GM12878 (cell line): ENCODE results near the gene TECTB. TPM values are rescaled to one million over a fixed set of nuclear protein-coding genes. Genes with fewer than 3 reads are reported as not detected.

Source experiments
- ATAC-seq: fragments of 200-7000 bp; cut with Tn5 transposase; 3 replicates; pipeline ENCODE4 v1.9.1; 2020; ENCODE audit warnings: mild to moderate bottlenecking, moderate library complexity
- BruUV-seq: library from RNA; stranded (reverse); fragments of 400-500 nt; replicated peaks from 2 replicates; lab custom pipeline; 2021; lab: Mats Ljungman, UMichigan
- CTCF ChIA-PET: fragments of 300-600 bp; sonication (Branson Sonifier 250); formaldehyde crosslinking; extraction: SDS; loops from one replicate; lab custom pipeline; 2021; ENCODE audit warnings: inconsistent platforms; lab: Yijun Ruan, JAX
- POLR2A ChIA-PET: fragments of 350-600 bp; formaldehyde crosslinking; extraction: SDS; loops from one replicate; lab custom pipeline; 2021; ENCODE audit warnings: inconsistent platforms; lab: Charles Lee
- RAD21 ChIA-PET: fragments of 300-600 bp; sonication (Branson Sonifier 250); formaldehyde crosslinking; loops from one replicate; lab custom pipeline; 2023; ENCODE audit warnings: antibody characterized with exemption; ENCODE audit not compliant: unreplicated experiment; lab: Charles Lee
- SMC1A ChIA-PET: fragments of 300-600 bp; sonication (Branson Sonifier 250); formaldehyde crosslinking; loops from one replicate; lab custom pipeline; 2023; ENCODE audit not compliant: unreplicated experiment, uncharacterized antibody; lab: Charles Lee
- DNase-seq: peaks from one replicate; pipeline ENCODE4 v3.0.0-alpha.2; 2011; ENCODE audit warnings: low read depth, low spot score
- FAIRE-seq: peaks from 3 replicates; lab custom pipeline; 2011; peaks lifted over from hg19 to GRCh38; lab: Jason Lieb, UNC
- H2AFZ ChIP-seq: 2 replicates; pipeline ENCODE4 v1.6.0; 2011; ENCODE audit warnings: low read depth, low read length, control low read depth; ENCODE audit not compliant: control insufficient read depth
- H3K27ac ChIP-seq: 2 replicates; pipeline ENCODE4 v1.5.1; 2011; ENCODE audit warnings: control low read depth; ENCODE audit not compliant: control insufficient read depth, insufficient read depth
- H3K27me3 ChIP-seq, 2 experiments: replicated peaks in 1 of 2; 2 replicates each; pipeline versions ENCODE4 v1.6.0 to v1.6.1; 2011; ENCODE audit warnings: low read length in 1 of 2; ENCODE audit not compliant: control insufficient read depth in 2 of 2, insufficient read depth in 2 of 2
- H3K36me3 ChIP-seq, 2 experiments: 2 replicates each; pipeline ENCODE4 v1.5.1; 2011; ENCODE audit warnings: low read length in 1 of 2; ENCODE audit not compliant: control insufficient read depth in 2 of 2, insufficient read depth in 2 of 2
- H3K4me1 ChIP-seq: 2 replicates; pipeline ENCODE4 v1.6.1; 2011; ENCODE audit warnings: mild to moderate bottlenecking, low read length, moderate library complexity, mixed read lengths; ENCODE audit not compliant: control insufficient read depth, insufficient read depth
- H3K4me2 ChIP-seq: 2 replicates; pipeline ENCODE4 v1.6.0; 2011; ENCODE audit warnings: control low read depth; ENCODE audit not compliant: control insufficient read depth, insufficient read depth
- H3K4me3 ChIP-seq: fragments of 200-600 bp; sonication (generic); 2 replicates; pipeline ENCODE4 v1.5.1; 2016
- H3K79me2 ChIP-seq: 2 replicates; pipeline ENCODE4 v1.6.0; 2011; ENCODE audit warnings: low read length; ENCODE audit not compliant: control insufficient read depth, insufficient read depth
- H3K9ac ChIP-seq: 2 replicates; pipeline ENCODE4 v1.8.0; 2011; ENCODE audit warnings: low read length, control low read depth, mixed read lengths; ENCODE audit not compliant: control insufficient read depth, insufficient read depth
- H3K9me3 ChIP-seq: replicated peaks from 3 replicates; pipeline ENCODE4 v1.5.1; 2011; ENCODE audit warnings: mild to moderate bottlenecking, low read length; ENCODE audit not compliant: control insufficient read depth, insufficient read depth
- H4K20me1 ChIP-seq: 2 replicates; pipeline ENCODE4 v1.6.0; 2011; ENCODE audit not compliant: control insufficient read depth, insufficient read depth
- ASH2L ChIP-seq: fragments of 300-600, 200-600 bp; sonication (generic); IDR thresholded peaks from 2 replicates; pipeline ENCODE4 v1.6.1; 2017; ENCODE audit warnings: low read depth, mild to moderate bottlenecking, borderline replicate concordance
- BACH1 ChIP-seq: fragments of 450-650 bp; IDR thresholded peaks from 2 replicates; pipeline ENCODE4 v1.6.1; 2017; ENCODE audit warnings: mild to moderate bottlenecking, borderline replicate concordance
- BRCA1 ChIP-seq: IDR thresholded peaks from 2 replicates; pipeline ENCODE4 v1.6.1; 2011; ENCODE audit warnings: low read depth, low read length, improper control_type of control experiment
- ETV6 ChIP-seq, 2 experiments: fragments of 450-650 bp in 1 of 2; IDR thresholded peaks in 1 of 2; conservative IDR thresholded peaks in 1 of 2; 2 replicates each; pipeline ENCODE4 v1.6.1; 2014; ENCODE audit warnings: antibody characterized with exemption in 1 of 2, borderline replicate concordance in 1 of 2, low read depth in 1 of 2, mild to moderate bottlenecking in 1 of 2, moderate library complexity in 1 of 2
- KAT2A ChIP-seq: conservative IDR thresholded peaks from 2 replicates; pipeline ENCODE4 v1.6.1; 2011; ENCODE audit warnings: low read depth, low read length; ENCODE audit not compliant: control insufficient read depth
- NFIC ChIP-seq: IDR thresholded peaks from 2 replicates; pipeline ENCODE4 v1.6.1; 2012; ENCODE audit warnings: low read depth, mild to moderate bottlenecking, inconsistent platforms, low read length, moderate library complexity
- PAX8 ChIP-seq: fragments of 450-650 bp; IDR thresholded peaks from 2 replicates; pipeline ENCODE4 v1.6.1; 2017; ENCODE audit warnings: mild to moderate bottlenecking, moderate library complexity
- POLR2AphosphoS2 ChIP-seq: IDR thresholded peaks from 2 replicates; pipeline ENCODE4 v1.6.1; 2011; ENCODE audit warnings: low read depth, mild to moderate bottlenecking, low read length, improper control_type of control experiment, moderate library complexity
- RCOR1 ChIP-seq: conservative IDR thresholded peaks from 2 replicates; pipeline ENCODE4 v1.6.1; 2012; ENCODE audit warnings: low read depth, low read length, improper control_type of control experiment
- REST ChIP-seq: IDR thresholded peaks from 2 replicates; pipeline ENCODE4 v1.6.1; 2012; ENCODE audit warnings: mild to moderate bottlenecking, low read depth, low read length
- SPI1 ChIP-seq: IDR thresholded peaks from 2 replicates; pipeline ENCODE4 v1.6.1; 2011; ENCODE audit warnings: low read depth, mild to moderate bottlenecking, low read length, moderate library complexity, borderline replicate concordance; ENCODE audit not compliant: insufficient read depth
- WGBS: methylation state at CpG from one replicate; pipeline ENCODE4 v1.1.6; 2016; ENCODE audit warnings: low lambda C conversion rate; ENCODE audit not compliant: insufficient replicate concordance, insufficient coverage; ENCODE audit errors: missing lambda C conversion rate; 5-methylcytosine and 5-hydroxymethylcytosine counted together
- in situ Hi-C: fragments of 300-500 bp; cut with MboI; formaldehyde crosslinking; loops from 9 replicates; pipeline ENCODE4 v1.14.3; 2018; ENCODE audit warnings: mixed read lengths
- intact Hi-C: fragments of 100-400 bp; cut with micrococcal nuclease; formaldehyde crosslinking; loops from one replicate; pipeline ENCODE4 v1.14.2; 2022; ENCODE audit not compliant: unreplicated experiment
- polyA plus RNA-seq, 11 experiments: library from polyadenylated mRNA; depleted of rRNA in 4 of 11; unstranded in 6 of 11; stranded (reverse) in 5 of 11; fragments of >200 nt; fragmentation: Nextera tagmentation in 4 of 11; fragmentation: Illumina TruSeq in 1 of 11; extraction: Ambion mirVana in 4 of 11; extraction: Trizol in 1 of 11; gene quantifications; 1 replicate in 1 of 11; 2 replicates in 10 of 11; pipeline versions ENCODE4 v1.2.1 to v1.2.3, GENCODE V29; 2011 to 2016; ENCODE audit warnings: inconsistent platforms in 2 of 11, missing spikeins in 2 of 11, low read depth in 1 of 11
- total RNA-seq, 4 experiments: library from RNA; depleted of rRNA in 3 of 4; stranded (reverse); fragments of >200 nt in 3 of 4; fragmentation: Illumina TruSeq in 1 of 4; extraction: Trizol in 1 of 4; gene quantifications; 2 replicates each; pipeline versions ENCODE4 v1.2.1 to v1.2.3, GENCODE V29; 2013 to 2021
- TF ChIP-seq, protein P1 (sequence below): IDR thresholded peaks from 2 replicates; pipeline ENCODE4 v1.6.1; 2012; ENCODE audit warnings: low read length, inconsistent platforms
- TF ChIP-seq, protein P2 (sequence below): fragments of 450-650 bp; IDR thresholded peaks from 2 replicates; pipeline ENCODE4 v1.6.1; 2017; ENCODE audit warnings: mild to moderate bottlenecking, moderate library complexity

TECTB gene
- total and polyA plus RNA-seq, 10 of the 15 experiments (the other 5 are each of a cell fraction or from before 2014, with no cell fraction given): not detected

GRCh38 chr10:112250555-112250954 is 32.6 kb upstream of the TECTB start:
- intact Hi-C loops: no loop called here
- no peak for TF ChIP-seq KAT2A
- TF ChIP-seq ETV6 (conservative IDR thresholded peaks at IDR 0.05 in 1 of 2, IDR thresholded peaks at IDR 0.05 in 1 of 2; ENCODE audit: borderline replicate concordance in 1 of 2, low read depth in 1 of 2): no peak
- TF ChIP-seq, protein P1, sequence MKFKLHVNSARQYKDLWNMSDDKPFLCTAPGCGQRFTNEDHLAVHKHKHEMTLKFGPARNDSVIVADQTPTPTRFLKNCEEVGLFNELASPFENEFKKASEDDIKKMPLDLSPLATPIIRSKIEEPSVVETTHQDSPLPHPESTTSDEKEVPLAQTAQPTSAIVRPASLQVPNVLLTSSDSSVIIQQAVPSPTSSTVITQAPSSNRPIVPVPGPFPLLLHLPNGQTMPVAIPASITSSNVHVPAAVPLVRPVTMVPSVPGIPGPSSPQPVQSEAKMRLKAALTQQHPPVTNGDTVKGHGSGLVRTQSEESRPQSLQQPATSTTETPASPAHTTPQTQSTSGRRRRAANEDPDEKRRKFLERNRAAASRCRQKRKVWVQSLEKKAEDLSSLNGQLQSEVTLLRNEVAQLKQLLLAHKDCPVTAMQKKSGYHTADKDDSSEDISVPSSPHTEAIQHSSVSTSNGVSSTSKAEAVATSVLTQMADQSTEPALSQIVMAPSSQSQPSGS: no peak
- TF ChIP-seq BACH1: no peak
- no peak for TF ChIP-seq ASH2L
- no peak for TF ChIP-seq PAX8
- TF ChIP-seq REST: no peak
- no peak for TF ChIP-seq SPI1
- no peak for TF ChIP-seq BRCA1
- no peak for TF ChIP-seq POLR2AphosphoS2
- TF ChIP-seq, protein P2, sequence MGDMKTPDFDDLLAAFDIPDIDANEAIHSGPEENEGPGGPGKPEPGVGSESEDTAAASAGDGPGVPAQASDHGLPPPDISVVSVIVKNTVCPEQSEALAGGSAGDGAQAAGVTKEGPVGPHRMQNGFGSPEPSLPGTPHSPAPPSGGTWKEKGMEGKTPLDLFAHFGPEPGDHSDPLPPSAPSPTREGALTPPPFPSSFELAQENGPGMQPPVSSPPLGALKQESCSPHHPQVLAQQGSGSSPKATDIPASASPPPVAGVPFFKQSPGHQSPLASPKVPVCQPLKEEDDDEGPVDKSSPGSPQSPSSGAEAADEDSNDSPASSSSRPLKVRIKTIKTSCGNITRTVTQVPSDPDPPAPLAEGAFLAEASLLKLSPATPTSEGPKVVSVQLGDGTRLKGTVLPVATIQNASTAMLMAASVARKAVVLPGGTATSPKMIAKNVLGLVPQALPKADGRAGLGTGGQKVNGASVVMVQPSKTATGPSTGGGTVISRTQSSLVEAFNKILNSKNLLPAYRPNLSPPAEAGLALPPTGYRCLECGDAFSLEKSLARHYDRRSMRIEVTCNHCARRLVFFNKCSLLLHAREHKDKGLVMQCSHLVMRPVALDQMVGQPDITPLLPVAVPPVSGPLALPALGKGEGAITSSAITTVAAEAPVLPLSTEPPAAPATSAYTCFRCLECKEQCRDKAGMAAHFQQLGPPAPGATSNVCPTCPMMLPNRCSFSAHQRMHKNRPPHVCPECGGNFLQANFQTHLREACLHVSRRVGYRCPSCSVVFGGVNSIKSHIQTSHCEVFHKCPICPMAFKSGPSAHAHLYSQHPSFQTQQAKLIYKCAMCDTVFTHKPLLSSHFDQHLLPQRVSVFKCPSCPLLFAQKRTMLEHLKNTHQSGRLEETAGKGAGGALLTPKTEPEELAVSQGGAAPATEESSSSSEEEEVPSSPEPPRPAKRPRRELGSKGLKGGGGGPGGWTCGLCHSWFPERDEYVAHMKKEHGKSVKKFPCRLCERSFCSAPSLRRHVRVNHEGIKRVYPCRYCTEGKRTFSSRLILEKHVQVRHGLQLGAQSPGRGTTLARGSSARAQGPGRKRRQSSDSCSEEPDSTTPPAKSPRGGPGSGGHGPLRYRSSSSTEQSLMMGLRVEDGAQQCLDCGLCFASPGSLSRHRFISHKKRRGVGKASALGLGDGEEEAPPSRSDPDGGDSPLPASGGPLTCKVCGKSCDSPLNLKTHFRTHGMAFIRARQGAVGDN: no peak
- TF ChIP-seq RCOR1: no peak
- no peak for TF ChIP-seq NFIC
- no peaks in the 10 kb centered on the region for H3K4me1 ChIP-seq
- no peaks in the 10 kb centered on the region for H3K27me3 ChIP-seq
- H3K79me2 ChIP-seq: no peaks in the 10 kb centered on the region
- H3K36me3 ChIP-seq: no peaks in the 10 kb centered on the region
- no peak for ATAC-seq
- ChIA-PET RAD21 (no interaction called here), CTCF (no interaction called here), SMC1A (no interaction called here), POLR2A (no interaction called here)
- H3K9me3 ChIP-seq: peaks cover 1% of the 10 kb centered on the region; the same call in 1 of the 3 replicates
- no peak for DNase-seq
- H3K4me3 ChIP-seq: no peak overlapping the region
- H3K4me2 ChIP-seq: no peak overlapping the region
- H4K20me1 ChIP-seq: no peaks in the 10 kb centered on the region
- H2AFZ ChIP-seq: no peak overlapping the region
- in situ Hi-C loops: no loop called here
- WGBS: 37% methylated on average over 2 of the region's 2 CpGs
- no peak overlapping the region for H3K27ac ChIP-seq
- BruUV-seq: no TSS peak
- H3K9ac ChIP-seq: no peak overlapping the region
- FAIRE-seq: no peak
